ENCODE measurements around the gene CANT1.
"Not testable (repeated sequence)": the region's sequence is repeated elsewhere in the genome, so short reads cannot be mapped to it uniquely, and the experiment has no call there.

CANT1 gene

DNA sequence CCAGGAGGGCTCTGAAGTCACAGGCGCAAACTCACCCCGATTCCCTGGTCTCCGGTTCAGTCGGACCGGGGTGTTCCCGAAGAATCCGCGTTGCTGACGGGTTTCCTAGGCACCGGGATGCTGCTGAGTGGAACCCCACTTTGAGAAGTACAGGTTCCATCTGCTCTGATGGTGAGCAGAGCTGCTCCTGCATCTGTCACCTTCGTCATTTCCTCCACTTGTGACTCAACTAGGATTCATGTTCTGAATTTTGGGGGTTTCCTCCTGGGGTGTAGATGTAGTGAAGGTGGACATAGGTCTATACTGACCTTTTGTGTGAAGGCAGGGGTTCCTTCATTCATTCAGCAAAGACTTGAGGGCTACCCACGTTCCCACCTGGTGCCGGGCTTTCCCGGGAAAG lies 54.9 kb downstream of the CANT1 start:
- DNase-seq, result no peak

- DNase-seq, result no peak
Observed at GRCh38 chr17:78953356-78954350, 55.9 kb downstream of the CANT1 start.

DNA sequence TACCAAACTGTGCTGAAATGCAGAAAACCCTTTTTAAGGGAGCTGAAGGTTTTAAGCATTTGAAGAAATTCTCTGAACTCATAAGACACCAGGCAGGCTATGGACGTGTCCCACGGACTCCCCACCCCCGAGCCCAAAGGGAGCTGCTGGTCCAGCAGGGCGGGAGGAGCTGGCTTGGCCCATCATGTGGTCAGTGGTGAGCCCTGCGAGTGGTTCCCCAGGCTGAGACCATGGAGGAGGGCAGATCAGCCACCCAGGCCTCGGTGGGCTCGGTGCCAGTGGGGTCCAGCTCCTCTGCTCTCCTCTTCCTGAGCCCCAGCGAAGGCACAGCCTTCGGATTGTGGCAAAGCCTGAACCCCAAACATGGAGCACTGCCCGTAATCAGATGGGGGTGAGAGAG lies 56.9 kb downstream of the CANT1 start:
- no peak for DNase-seq

GRCh38 chr17:78951967-78952551 lies 57.5 kb downstream of the CANT1 start:
- DNase-seq, result no peak

DNA sequence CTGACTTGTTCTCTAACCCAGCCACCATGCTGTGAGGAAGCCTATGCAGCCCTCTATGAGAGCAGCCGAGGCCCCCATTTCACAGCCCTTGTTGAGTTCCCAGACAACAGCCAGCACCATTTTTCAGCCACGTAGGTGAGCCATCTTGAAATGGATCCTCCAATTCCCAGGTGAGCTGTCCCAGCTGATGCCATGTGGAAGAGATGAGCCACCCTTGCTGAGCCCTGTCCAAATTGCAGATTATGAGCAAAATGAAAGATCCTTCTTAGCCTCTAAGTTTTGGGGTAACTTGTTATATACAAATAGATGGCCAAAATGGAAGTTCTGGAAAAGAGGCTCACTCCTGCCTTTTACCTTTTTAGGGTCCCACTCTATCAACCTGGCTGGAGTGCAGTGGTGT lies 58.7 kb downstream of the CANT1 start:
- no peak for DNase-seq

DNA sequence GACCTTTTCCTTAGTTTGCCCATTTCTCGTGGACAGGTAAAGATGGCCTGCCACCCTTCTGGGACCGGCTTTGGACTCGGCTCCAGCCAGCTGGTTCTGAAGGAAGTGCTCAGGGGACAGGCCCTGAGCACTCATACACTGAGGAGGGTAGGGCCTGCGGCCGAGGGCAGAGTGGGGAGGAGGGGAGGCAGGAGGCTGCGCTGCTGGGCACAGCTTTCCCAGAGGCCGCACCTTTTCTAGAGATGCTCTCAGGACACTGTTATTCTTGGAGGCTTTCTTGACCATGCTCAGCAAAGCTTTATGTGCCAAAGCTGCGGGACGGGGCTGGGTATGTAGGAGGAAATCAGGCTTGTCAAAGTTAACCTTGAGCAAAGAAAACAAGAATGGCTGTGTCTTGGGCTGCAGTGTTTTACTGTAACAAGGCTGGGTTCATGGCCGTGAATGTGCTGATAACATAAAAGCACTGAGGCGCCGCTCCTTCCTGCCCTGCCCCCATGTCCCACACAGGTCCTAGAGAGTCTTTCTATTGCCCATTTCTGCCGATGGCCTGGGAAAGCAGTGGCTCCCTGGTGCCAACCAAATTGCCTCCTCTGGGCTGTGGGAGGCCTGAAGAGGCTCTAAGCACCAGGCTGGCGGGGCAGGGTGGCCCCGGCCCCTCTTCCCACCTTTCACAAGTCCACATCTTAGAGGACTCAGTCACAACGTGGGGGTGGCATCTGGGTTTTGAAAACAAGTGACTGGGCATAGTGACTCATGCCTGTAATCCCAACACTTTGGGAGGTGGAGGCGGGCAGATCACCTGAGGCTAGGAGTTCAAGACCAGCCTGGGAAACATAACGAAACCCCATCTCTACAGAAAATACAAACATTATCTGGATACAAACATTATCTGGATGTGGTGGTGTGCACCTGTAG lies 62.1 kb downstream of the CANT1 start:
- DNase-seq, result no peak

DNA sequence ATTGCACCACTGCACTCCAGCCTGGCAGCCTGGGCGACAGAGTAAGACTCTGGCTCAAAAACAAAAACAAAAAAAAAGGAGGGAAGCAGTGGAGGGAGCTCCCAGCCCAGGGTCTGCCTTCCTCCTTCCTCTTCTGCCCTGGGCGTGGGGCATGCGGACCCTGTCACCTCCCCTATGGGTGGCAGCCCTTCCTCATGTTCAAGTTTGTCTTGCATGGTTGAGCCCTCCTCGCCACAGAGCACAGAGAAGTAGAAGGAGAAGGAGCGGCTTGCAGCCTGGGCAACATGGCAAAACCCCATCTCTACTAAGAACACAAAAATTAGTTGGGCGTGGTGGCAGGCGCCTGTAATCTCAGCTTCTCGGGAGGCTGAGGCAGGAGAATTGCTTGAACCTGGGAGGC lies 62.9 kb downstream of the CANT1 start:
- DNase-seq, result no peak

DNA sequence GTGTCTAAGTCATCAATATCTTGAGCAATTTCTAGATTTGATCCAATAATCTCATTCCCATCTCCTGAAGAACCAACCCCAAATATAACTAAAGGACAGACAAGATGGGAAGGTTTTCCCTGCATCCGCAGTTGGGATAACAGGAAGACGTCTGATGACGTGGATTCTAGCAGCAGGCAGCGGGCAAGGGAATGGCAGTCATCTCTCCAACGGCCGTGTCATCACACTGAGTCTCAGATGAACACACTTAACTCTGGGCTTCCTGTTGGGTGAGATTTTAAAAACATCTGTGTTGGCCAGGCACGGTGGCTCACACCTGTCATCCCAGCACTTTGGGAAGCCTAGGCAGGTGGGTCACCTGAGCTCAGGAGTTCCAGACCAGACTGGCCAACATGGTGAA lies 63.4 kb downstream of the CANT1 start:
- DNase-seq, result no peak

DNA sequence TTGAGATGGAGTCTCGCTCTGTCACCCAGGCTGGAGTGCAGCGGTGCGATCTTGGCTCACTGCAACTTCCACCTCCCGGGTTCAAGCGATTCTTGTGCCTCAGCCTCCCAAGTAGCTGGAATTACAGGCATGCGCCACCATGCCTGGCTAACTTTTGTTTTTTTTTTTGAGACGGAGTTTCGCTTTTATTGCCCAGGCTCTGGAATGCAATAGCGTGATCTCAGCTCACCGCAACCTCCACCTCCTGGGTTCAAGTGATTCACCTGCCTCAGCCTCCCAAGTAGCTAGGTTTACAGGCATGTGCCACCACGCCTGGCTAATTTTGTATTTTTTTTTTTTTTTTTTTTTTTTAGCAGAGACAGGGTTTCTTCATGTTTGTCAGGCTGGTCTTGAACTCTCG lies 64.1 kb downstream of the CANT1 start:
- DNase-seq, result not testable (repeated sequence)

DNA sequence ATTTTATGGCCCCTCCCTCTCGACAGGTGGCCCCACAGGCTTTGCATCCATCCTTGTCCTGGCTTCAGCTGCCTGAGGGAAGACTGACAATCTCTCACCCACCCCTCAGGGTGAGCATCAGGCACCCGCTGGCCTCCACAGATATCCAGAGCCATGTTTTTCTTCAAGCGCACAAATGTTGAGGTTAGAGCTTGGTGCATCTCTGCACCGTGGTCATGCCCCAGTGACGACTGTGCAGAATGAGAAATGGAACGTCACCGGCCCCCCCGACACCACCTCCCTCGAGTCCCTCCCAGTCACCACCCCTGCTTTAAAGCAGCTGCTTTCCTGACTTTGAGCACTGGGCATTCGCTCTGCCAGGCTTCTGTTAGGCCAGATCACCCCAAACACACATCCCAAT lies 64.6 kb downstream of the CANT1 start:
- no peak for DNase-seq

DNA sequence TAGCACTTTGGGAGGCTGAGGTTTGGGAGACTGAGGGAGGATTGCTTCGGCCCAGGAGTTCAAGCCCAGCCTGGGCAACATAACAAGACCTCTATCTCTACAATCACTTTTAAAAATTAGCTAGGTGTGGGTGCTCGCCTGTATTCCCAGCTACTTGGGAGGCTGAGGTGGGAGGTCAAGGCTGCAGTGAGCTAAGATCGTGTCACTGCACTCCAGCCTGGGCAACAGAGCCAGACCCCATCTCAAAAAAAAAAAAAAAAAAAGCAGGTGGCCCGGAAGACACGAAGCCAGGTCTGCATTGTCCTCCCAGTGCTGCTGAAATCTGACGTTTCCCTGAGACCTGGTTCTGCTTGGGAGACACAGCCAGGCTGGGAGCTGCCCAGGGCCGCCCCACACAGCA lies 65.5 kb downstream of the CANT1 start:
- DNase-seq, result no peak
